GM18511 (cell line): ENCODE data around the gene CRIM1.
A peak's percentile ranks its signal among the peaks of the same experiment; 100 is the strongest.
"Not testable (repeated sequence)": the region's sequence is repeated elsewhere in the genome, so short reads cannot be mapped to it uniquely, and the experiment has no call there.

ENCODE experiments used
- ATAC-seq: cut with Tn5 transposase; IDR thresholded peaks from one replicate; pipeline ENCODE4 v1.9.1; 2021; ENCODE audit warnings: mild to moderate bottlenecking, moderate library complexity; ENCODE audit not compliant: unreplicated experiment

The CRIM1 gene

GRCh38 chr2:36351736-36352349, 3.7 kb upstream of the CRIM1 start:
- ATAC-seq, result no peak

GRCh38 chr2:36352701-36353100, 2.9 kb upstream of the CRIM1 start:
- ATAC-seq, result no peak

- no peak for ATAC-seq
Observed at GRCh38 chr2:36354811-36355150, 797 bp upstream of the CRIM1 start.

- peak; percentile 25 for ATAC-seq
Observed at GRCh38 chr2:36355890-36356297, 316 bp downstream of the CRIM1 start.

GRCh38 chr2:36356298-36356989, 866 bp downstream of the CRIM1 start:
- no peak for ATAC-seq

GRCh38 chr2:36356990-36357846, 1.6 kb downstream of the CRIM1 start:
- ATAC-seq, result peak; percentile 39

GRCh38 chr2:36357847-36358659, 2.5 kb downstream of the CRIM1 start:
- ATAC-seq, result peak; percentile 30

GRCh38 chr2:36359067-36359466, 3.5 kb downstream of the CRIM1 start:
- no peak for ATAC-seq

- no peak for ATAC-seq
Observed at GRCh38 chr2:36360063-36360462, 4.5 kb downstream of the CRIM1 start.

- ATAC-seq, result no peak
Observed at GRCh38 chr2:36360834-36361233, 5.3 kb downstream of the CRIM1 start.

- no peak for ATAC-seq
Observed at GRCh38 chr2:36361396-36361795, 5.8 kb downstream of the CRIM1 start.

GRCh38 chr2:36362291-36362690, 6.7 kb downstream of the CRIM1 start:
- ATAC-seq, result no peak

GRCh38 chr2:36363085-36363484, 7.5 kb downstream of the CRIM1 start:
- not testable (repeated sequence) for ATAC-seq

- no peak for ATAC-seq
Observed at GRCh38 chr2:36366491-36367120, 11.0 kb downstream of the CRIM1 start.

- peak; percentile 22 for ATAC-seq
Observed at GRCh38 chr2:36367486-36367885, 11.9 kb downstream of the CRIM1 start.

- ATAC-seq, result peak; percentile 54
Observed at GRCh38 chr2:36367895-36368353, 12.3 kb downstream of the CRIM1 start.

GRCh38 chr2:36368438-36368837, 12.9 kb downstream of the CRIM1 start:
- ATAC-seq, result no peak

- no peak for ATAC-seq
Observed at GRCh38 chr2:36369163-36369562, 13.6 kb downstream of the CRIM1 start.

- no peak for ATAC-seq
Observed at GRCh38 chr2:36369716-36370115, 14.1 kb downstream of the CRIM1 start.

GRCh38 chr2:36370281-36370680, 14.7 kb downstream of the CRIM1 start:
- no peak for ATAC-seq
